Brain pericyte (primary cell): Measurements from ENCODE around the gene H2AZ2.
A peak's percentile ranks its signal among the peaks of the same experiment; 100 is the strongest.
"Not testable (repeated sequence)": the region's sequence is repeated elsewhere in the genome, so short reads cannot be mapped to it uniquely, and the experiment has no call there.

Source experiments
- DNase-seq: peaks from one replicate; pipeline ENCODE4 v3.0.0-alpha.2; 2012; ENCODE audit warnings: low read depth, low spot score

Gene H2AZ2

DNA sequence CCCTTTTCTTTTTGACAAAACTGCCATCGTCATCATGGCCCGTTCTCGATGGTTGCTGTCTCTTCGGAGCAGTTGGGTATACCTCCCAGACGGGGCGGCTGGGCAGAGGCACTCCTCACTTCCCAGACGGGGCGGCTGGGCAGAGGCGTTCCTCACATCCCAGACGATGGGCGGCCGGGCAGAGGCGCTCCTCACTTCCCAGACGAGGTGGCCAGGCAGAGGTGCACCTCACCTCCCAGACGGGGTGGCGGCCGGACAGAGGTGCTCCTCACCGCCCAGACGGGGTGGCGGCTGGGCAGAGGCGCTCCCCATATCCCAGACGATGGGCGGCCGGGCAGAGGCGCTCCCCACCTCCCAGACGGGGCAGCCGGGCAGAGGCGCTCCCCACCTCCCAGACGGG, 22.9 kb upstream of the H2AZ2 start:
- DNase-seq = not testable (repeated sequence)

DNA sequence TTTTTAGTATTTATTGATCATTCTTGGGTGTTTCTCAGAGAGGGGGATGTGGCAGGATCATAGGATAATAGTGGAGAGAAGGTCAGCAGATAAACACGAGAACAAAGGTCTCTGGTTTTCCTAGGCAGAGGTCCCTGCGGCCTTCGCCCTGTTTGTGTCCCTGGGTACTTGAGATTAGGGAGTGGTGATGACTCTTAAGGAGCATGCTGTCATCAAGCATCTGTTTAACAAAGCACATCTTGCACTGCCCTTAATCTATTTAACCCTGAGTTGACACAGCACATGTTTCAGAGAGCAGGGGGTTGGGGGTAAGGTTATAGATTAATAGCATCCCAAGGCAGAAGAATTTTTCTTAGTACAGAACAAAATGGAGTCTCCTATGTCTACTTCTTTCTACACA, 22.4 kb upstream of the H2AZ2 start:
- not testable (repeated sequence) for DNase-seq

DNA sequence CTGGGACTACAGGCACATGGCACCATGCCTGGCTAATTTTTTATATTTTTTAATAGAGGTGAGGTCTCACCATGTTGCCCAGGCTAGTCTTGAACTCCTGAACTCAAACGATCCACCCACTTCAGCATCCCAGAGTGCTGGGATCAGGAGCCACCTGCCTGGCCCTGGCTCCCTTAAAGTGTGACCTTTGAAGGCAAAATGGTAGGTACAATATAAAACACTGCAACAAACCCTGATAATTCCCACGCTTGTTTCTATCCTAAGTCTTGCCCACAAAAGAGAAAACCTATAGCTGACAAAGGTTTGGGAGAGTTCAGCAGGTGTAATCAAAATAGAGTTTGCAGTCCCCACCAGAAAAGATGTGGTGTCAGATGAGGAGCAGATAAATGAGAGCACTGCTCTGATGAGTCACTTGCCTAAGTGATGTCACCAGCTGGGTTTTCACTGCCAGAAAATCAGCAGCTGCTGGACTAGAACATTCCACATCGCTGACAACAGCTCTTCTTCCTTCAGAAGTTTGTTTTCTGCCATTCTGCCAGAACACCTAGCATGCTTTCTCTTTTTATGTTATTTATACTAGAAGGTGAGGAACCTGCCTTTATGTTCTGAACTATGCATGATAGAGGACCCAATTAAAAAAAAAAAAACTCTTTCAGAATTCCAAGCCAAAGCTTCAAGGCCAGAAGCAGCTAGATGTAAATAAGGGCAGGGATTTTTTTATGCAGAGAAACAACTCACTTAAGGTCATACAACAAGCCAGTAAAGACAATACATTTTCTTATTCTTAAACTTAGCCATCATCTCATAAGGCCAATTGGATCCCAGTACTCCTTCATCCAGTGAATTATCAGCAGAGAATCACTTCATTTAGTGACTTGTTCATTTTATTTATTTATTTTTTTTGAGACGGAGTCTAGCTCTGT, 19.4 kb upstream of the H2AZ2 start:
- no peak for DNase-seq

DNA sequence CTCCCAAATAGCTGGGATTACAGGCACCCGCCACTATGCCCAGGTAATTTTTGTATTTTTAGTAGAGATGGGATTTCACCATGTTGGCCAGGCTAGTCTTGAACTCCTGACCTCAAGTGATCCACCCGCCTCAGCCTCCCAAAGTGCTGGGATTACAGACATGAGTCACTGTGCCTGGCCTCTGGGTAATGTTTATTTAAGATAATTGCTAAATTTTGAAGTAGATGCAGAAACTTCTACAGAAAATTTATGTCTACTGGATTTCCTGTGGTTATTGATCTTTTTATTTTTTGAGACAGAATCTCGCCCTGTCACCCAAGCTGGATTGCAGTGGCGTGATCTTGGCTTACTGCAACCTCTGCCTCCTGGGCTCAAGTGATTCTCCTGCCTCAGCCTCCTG, 14.1 kb upstream of the H2AZ2 start:
- DNase-seq = not testable (repeated sequence)

DNA sequence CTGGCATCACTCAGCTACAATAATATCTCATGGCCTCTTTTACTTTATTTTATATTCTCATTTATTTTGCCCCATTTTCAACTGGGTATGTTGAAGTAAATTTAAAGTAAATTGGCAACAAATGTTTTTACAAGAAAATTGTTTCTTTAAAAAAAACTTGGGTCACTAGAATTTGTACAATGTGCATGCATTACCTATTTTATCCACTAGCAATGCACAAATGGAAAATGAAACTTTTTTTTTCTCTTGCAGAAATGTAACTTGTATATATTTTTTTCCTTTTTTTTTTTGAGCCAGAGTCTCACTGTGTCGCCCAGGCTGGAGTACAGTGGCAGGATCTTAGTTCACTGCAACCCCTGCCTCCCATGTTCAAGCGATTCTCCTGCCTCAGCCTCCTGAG, 10.3 kb upstream of the H2AZ2 start:
- no peak for DNase-seq

DNA sequence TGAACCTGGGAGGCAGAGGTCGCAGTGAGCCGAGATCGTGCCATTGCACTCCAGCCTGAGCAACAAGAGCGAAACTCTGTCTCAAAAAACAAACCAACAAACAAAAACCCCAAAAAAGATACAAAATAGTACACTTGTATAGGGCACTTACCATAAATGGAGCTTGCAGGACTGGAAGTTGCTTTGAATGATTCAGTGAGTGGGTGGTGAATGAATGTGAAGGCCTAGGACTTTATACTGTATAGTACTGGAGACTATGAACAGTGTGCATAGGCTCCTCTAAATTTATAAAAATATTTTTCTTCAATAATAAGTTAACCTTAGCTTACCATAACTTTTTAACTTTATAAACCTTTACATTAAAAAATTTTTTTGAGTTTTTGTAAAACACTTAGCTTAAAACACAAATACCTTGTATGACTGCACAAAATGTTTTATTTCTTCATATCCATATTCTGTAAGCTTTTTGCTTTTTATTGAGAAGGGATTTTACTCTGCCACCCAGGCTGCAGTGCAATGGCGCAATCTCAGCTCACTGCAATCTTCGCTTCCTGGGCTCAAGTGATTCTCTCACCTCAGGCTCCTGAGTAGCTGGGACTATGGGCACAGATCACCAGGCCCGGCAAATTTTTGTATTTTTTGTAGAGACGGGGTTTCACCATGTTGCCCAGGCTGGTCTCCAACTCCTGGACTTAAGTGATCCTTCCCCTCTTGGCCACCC, 6.9 kb upstream of the H2AZ2 start:
- no peak for DNase-seq

DNA sequence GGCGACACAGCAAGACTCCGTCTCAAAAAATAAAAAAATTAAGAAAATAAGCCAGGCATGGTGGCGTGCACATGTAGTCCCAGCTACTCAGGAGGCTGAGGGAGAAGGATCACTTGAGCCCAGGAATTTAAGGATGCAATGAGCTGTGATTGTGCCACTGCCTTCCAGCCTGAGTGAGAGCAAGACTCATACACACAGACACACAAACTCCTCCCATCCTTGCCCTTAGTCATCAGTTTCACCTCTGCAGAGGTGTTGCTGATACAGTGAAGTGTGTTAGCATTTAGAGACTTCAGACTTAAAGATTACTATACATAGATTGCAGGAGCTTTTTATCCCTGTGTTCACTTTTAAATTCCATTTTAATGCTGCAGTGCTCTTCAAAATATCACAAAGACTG, 5.5 kb upstream of the H2AZ2 start:
- no peak for DNase-seq

DNA sequence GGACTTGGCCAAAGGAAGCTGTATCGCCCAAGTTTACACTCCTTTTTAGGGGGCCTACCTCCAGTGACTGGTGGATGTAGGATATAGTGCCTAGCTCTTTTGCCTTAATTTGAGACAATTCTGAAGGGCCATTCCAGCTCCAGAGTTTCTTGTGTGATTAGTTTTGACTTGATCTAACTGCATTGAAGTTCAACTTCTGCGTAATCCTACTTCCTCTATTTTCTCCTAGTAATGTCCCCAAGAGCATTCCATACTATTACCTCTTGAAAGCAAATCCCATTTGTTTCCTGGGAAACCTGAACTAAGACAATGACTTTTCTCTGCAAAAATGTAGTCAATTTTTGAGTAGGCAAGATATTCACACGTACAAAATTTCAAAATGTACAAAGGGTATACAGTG, 4.7 kb upstream of the H2AZ2 start:
- DNase-seq = no peak

DNA sequence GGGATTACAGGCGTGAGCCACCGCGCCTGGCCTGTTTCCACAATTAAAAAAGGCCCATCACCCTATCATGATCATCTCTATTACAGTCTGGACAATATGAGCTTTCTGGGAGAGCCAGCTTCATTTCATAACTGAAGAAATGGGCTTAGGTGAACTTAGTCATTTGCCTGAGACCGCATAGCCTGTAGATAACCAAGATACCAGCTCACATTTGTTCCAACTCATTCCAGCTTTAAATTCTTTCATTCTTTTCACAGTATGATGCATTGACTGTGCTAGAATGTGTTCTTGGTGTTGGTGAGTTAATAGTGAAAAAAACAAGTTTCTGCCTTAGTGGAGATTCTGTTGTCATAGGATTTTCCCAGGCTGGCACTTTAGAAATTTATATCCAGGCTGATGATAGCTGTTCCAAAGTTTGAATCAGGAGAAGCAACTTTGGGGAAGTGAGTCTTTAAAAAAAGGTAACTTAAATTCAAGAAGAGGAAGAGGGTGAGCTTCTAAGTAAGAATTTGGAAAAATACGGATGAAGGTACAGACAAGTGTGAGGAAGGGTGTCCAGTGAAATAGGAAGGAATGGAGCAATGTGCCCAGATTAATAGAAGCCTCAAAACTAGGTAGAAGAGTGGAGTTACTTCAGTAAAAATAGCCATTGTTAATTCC, 2.1 kb upstream of the H2AZ2 start:
- no peak for DNase-seq

DNA sequence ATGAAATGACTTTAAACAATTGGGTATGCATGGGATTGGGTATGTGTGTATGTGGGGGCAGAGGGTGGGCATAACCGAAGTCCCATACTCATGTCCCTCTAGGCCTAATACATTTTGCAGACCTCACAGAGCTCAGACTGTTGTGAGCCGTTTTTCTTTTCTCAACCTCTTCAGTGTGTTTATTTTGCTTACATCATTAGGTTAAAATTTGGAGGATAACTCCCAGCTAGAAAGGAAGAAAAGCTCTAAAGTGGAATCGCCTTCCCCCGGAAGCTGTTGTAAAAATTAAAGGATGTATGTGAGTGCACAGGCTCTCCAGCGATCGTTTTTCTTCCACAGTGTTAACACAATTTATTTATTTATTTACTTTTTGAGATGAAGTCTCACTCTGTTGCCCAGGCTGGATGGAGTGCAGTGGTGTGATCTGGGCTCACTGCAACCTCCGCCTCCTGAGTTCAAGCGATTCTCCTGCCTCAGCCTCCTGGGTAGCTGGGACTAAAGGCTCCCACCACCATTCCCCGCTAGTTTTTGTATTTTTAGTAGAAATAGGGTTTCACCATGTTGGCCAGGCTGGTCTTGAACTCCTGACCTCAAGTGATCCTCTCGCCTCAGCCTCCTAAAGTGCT, 1.5 kb upstream of the H2AZ2 start:
- no peak for DNase-seq

DNA sequence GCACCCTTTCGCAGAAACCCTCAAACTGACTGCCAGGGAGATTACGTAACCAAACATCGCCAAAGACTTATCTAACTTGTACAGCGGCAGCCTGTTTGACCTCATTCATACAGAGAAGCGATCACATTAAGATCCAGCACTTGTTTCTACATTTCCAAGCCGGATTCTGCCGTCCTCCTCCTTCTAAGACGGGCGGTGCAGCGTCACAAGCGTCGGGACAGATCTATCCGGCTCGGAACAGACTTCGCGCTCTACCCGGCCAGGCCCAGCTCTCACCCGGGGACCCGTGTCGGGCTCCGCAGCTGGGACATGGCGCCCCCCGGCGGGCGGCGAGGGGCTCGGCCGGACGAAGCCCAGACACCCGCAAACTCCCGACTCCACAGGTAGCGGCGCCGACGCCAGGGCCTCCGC, 373 bp downstream of the H2AZ2 start:
- DNase-seq = peak; percentile 59

DNA sequence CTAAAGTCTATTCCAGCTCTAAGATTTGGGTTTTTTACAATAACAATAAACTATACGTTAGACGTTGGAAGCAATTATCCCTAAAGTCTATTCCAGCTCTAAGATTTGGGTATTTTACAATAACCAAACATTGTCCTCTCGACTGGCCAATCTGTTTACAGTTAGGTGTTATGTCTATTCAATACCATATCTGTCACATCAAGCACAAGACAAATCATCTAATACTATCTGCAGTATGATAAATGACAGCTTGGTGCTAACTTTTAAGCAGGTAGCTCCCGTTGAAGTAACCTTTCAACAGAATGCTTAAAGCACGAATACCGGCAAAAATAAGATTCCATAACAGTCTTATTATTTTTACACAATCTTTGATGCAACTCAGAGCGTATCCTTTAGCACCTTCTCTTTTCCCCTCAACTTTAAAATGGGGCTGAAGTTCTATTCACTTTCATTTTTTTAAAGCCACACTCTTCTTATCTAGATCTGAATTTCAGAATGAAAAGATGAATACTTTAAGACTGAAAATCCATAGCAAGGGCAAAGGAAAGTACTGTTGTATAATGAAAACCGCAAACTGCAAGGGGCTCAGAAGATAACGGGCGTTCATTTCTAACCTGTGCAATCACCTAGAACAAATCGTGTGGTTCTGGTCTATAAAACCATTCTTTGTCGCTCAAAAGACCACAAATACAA, 925 bp downstream of the H2AZ2 start:
- DNase-seq = no peak

DNA sequence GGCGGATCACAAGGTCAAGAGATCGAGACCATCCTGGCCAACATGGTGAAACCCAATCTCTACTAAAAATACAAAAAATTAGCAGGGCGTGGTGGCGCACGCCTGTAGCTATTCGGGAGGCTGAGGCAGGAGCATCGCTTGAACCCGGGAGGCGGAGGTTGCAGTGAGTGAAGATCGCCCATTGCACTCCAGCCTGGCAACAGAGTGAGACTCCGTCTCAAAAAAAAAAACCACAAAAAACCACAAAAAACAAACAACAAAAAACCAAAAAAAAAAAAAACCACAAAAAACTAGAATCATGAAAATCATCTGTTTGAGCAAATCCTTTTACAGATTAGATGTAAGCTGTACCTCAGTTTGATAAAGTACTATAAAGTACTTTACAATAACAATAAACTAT, 1.5 kb downstream of the H2AZ2 start:
- not testable (repeated sequence) for DNase-seq

DNA sequence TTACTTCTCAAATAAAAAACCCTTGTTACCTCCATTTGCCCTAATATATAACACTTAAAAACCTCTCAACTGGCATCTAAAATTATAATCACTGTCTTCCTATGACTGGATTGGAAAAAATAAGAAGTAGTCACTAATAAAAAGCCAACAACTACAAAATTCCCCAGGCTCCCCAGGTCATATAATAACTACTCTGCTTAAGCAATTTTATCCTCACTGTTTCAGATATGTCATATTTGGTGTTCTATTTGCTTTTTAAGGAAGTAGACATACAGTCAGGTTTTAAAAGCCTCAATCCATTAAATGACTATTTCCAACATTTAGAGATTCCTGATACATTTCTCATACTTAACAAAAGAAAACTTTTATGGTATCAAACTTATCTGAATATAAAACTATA, 2.4 kb downstream of the H2AZ2 start:
- DNase-seq = no peak

DNA sequence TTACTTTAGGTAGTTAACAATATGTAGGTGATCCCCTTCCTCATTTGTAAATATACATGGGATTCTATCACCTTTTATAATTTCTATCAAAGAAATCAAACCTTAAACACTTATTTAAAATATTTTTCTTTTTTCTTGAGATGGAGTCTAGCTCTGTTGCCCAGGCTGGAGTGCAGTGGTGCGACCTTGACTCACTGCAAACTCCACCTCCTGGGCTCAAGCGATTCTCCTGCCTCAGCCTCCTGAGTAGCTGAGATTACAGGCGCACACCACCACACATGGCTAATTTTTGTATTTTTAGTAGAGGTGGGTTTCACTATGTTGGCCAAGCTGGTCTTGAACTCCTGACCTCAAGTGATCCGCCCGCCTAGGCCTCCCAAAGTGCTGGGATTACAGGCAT, 4.4 kb downstream of the H2AZ2 start:
- not testable (repeated sequence) for DNase-seq

DNA sequence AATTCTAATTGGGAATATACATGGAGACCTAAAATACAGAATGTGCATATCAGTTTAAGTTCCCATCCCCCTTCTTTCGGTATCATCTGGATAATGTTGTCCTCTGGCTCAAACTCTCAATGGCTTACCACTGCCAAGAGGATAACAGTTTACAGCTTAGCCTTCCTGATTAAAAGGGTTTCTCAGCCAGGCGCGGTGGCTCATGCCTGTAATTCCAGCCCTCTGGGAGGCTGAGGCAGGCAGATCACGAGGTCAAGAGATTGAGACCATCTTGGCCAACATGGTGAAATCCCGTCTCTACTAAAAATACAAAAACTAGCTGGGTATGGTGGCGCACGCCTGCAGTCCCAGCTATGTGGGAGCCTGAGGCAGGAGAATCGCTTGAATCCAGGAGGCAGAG, 5.2 kb downstream of the H2AZ2 start:
- not testable (repeated sequence) for DNase-seq

DNA sequence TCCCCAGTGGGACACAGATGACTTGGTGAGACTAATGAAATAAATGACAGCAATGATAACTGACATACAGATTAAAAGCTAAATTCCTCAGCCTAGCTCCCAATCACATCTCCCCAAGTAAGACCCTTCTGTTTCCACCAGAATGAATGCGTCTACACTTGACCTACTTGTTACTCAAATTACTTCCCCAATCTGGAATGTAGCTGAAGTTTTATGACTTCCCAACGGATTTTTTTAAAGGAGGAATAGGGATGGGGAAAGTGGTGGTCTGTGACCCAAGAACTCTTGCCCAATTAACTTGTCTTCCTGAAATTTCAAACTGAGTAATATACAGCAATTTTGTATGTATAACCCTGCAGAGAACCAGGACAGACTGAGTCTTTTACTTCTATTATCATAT, 9.1 kb downstream of the H2AZ2 start:
- no peak for DNase-seq

DNA sequence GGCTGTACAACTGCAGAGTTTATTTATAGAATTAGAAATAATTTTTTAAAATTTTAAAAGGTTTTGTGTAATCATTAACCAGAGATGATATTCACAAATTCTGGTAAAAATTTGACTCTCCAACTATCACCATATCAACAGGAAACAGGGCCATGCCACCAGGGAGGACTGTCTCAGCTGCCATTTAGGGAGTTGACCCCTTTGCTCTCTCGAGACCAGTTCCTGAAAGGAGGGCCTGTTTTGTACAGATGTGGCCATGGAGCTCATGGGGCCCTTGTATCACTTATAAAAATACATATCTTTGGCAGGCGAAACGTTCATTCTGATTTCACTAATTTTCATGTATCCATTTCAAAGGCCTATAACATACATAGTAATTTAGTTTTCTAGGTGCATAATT, 20.3 kb downstream of the H2AZ2 start:
- DNase-seq = no peak

DNA sequence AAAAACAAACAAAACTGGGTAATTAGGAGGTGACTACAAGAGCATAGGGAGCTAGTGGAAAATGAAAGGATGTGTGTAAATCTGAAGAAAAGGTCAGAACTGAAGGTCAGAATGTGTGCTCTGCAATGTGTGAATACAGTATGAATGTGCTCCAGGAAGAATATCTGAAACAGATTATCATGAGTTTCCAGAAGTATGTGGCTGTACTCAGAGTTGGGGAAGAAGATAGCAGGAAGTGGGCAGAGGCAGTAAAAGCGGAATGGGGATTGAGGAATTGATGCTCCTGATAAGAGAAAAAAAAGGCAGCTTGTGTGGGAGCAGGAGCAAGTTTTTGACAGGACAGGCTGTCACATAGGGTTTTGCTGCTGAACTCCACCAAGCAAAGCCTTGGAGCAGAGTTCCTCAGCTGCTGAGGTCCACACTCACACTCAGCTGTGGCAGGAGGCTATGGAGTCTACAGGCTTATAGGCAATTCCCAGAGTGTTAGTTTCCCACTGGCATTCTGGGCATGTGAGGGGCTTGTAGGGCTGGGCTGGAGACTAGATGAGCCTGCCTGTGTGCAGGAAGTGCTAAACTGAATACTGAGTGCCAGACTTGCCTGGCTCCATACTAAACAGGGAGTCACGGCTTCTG, 22.9 kb downstream of the H2AZ2 start:
- no peak for DNase-seq

DNA sequence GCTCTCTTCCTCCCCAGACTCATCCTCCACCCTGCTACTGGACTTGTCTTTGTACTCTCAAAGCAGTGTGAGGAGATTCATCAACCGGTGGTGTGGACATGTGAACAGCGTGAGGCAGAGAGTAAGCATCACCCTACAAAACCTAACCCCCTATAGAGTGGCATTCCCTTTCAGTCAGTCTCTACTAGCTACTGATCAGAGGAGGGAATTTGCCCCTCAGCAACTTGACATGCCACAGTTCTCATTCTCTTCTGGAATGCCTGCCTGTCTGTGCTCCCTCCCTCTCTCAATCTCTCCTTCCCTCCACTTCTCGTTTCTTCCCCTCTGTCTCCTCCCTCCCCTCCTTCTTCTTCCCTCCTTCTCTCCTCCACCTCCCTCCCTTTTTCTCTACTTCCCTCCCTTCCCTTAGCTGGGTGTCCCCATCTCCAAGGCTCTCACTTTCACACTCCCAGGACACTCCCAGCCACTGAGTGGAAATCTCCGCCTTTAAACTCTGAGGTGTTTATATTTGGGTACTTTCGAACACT, 24.6 kb downstream of the H2AZ2 start:
- no peak for DNase-seq

DNA sequence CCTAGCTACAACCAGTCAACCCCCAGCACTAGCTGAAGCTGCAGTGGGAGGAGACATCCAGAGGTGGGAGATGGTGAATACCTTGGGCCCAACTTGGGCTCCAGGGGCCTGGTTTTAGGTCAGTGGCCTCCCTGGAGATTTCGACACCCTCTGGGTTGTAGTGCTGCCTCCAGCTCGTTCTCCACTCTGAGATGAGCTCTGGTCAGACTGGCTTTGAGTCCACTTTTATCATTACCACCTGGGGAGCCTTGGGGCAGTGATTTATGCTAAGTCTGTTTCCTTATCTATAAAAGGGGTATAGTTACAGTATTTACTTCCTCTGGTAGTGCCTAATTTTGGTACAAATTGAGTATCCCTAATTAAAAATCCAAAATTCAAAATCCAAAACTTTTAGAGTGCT, 28.6 kb downstream of the H2AZ2 start:
- no peak for DNase-seq
